Right kidney (tissue), 1 donor: ENCODE data around the gene DAPK1.
A peak's percentile ranks its signal among the peaks of the same experiment; 100 is the strongest.

ENCODE experiments used
- DNase-seq: peaks from one replicate; pipeline ENCODE4 v3.0.0-alpha.2; 2016

Gene DAPK1

DNA sequence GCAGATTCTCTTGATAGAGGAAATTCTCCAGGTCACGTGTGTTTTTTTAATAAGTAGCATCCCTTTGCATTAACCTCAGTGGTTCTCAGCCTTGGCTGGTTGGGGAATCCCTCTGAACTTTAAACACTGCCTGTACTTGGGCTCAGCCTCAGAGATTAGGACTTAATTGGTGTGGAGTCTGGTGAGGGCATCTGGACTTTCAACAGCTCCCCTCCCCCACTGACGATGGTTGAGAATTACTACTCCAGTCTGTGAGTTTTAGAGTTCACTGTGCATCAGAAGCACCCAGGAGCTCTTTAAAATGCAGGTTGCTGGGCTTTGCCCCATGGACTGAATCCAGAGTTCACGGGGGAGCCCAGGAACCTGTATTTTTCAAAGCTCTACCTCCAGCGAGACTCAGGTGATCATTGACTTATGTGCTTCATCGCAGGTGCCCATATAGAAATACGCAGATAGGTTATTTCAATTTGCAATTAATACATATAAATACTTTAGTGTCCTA, 71.4 kb downstream of the DAPK1 start:
- no peak for DNase-seq

DNA sequence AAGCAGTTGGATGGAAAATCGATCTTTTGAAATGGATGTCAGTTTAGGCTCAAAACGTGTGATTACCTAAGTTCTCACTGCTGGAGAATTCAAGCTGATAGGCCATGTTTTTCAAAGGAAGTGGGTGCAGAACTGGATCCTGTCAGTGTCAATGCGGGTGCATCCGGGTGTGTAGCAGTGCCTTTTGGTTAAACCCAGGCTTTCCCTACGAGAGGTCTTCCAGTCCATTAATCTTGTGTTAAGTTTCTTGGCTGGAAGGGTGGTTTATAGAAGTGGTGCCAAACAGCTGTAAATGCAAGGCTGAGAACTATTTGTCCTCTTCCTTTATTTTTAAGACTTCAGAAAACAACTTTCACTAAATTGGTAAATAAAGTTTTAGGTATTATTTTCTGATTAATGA, 71.9 kb downstream of the DAPK1 start:
- DNase-seq: no peak

DNA sequence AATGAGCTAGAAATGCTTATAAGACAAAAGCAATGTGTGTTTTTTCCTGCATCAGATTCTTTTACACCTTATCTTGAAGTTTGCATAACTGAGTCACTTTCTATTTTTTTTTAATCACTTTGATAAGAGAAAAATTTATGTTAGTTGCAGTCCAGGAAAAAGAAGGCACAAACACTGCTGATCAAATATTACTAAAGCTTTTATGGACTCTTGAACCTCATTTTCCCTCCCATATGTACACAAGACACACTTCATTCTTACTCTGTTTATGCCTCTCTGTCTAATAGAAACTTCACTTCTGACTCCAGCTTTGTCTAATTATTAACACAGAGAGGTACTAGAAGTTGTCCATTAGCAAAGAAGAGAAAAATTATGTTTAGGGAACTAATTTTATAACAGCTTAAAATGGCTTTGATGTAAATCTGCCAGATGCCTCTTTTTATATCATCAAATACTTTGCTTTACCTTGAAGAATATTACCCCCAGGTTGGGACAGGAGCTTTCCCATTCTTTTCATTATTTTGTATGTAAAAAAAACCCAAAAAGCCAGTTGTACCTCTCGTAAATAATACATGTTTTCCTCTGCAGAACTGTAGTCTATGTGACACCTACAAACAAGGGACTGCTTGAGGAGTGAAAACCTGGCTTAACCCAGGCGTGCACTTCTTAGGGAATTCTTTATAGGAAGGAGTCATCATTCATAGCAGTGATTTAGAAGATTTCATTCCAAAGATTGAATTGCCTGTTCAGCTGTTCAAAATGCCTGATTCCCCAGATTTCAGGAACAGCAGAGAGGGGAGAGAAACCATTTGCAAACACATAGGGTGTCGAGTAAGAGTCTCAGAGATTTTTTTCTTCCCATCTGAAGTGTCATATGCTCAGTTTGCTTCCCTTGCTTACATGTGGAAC, 72.6 kb downstream of the DAPK1 start:
- DNase-seq: peak; percentile 36

DNA sequence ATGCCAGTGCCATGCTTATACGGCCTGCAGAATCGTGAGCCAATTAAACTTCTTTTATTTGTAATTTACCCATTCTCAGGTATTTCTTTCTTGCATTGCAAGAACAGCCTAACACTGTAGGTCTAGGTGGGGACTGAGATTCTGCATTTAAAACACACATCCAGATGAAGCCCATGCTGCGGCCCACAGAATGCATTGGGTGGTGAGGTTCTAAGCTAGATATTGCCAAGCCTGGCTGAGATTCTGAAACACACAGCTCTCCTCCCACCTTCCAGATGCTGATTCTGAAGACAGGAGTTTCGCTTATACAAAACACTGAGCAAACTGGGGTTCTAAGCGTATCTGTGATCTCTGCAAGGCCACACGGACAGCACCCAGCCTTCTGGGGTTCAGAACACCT, 75.1 kb downstream of the DAPK1 start:
- no peak for DNase-seq

DNA sequence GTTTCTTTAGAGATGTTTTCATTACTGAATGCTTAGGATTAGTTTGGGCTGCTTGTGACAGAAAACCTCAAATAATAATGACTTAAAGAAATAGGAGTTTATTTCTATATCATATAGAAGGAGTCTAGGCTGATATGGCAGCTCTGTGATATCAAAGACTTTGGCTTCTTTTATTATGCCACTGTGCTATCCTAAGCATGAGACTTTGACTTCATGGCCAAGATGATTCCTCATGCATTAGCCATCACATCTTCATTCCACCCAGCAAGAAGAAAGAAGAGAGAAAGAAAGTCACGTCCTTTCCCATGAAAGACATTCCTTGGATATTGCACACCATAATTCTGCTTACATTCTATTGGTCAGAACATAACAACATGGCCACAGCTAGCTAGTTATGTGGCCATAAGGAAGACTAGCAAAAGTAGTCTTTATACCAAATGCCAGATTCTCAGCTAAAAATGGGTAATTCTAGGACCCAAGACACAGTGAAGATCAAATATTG, 76.2 kb downstream of the DAPK1 start:
- no peak for DNase-seq

DNA sequence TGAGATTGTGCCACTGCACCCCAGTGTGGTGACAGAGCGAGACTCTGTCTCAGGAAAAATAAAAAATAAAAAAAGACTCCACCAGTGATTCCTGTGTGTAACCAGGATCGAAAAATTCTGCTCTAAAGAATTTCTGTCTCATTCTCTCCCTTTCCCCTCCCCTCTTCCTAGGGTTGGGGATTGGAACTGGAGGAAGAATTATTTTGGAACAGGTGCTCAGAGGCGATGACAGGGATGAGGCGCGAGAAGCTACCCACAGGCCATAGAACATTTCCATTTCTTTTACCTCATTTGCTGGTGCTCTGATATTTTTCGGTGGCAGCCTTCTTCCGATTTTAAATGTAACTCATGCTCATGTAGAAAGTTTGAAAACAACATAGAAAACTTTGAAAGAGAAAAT, 80.1 kb downstream of the DAPK1 start:
- DNase-seq: no peak

DNA sequence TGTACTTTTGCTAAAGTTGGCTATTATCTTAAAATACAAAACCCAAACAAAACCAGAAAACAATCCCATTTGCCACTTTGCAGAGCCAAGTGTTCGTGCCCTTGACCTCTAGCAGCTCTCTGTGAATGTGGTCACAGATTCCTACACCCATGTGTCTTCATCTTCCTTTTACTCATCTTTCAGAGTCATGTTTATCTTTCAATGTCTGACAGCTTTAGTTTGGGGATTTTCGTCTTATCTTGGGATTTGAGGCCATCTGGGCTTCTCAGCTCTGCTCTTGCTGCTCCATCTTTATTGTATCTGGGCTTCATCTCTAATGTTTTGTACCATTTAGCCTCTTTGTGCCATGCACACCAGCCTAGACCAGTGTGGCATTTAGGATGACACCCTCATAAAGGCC, 81.0 kb downstream of the DAPK1 start:
- DNase-seq: no peak

DNA sequence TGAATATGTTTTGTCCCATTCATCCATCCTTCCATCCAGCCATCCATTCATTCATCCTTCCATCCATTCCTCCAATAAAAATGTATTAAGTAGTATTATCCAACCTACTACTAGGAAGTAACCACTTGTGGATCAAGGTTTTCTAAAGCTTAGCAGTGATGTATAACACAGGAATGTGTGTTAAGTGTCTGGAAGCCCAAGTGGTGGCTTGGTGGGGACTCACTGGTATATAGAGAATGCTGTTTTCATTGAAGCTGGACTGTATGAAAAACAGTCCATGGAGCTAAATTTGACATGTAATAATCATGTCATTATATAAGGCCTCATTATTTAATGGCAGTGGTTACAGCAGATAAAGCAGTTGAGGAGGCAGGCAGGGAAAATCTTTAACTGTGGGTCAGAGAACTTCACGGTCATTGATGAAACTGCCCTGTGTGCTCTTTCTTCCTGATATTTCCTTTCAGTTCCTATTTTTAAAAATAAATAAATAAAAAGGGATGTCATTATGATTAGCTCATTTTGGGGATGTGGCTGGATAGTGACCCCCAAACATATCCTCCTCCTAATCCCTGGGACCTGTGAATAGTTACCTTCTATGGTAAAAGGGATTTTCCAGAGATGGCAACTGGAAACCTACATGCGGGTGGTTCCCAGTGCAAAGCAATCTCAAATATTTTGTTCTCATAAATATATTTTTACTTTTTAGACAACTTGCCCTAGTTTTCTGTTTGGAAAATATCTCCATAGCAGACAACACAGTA, 82.3 kb downstream of the DAPK1 start:
- no peak for DNase-seq

DNA sequence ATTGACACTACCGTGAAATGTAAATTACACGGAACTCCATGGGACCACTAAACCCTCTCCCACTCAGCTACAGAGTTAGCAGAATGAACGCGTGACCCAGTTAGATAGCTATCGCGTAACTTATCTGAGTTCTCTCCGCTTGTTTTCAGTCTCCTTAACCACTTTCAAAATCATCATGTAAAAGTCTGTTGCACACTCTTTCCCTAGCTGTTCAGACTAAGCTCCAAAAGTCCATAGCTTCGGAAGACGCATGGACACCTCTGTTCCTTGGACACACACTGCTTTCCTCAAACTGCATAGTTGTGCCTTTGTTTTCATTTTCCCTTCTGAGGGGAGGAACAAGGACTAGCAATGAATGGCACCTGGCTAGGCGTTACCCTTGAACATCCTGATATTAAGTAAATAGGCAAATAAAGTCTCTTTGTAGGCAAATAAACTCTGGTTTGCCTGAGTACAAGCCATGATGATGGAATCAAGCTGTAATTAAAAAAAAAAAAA, 83.3 kb downstream of the DAPK1 start:
- no peak for DNase-seq

DNA sequence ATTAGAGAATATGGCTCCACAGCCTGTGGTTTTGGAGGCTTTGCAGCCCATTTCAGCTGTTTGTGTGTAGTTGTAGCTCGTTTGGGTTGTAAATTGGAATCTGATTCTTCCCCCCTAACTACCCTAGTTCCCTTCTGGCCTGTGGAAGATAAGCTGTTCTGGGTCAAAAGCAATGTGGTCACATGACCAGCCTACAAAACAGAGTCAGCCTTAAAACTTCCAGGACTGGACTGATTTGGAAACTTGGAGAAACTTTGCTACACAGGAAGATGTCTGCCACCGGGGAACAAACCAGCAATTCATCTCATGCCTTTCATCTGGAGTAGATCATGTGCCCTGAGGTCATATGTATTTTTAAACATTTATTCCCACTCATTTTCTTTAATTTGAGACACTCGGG, 83.8 kb downstream of the DAPK1 start:
- DNase-seq: no peak

DNA sequence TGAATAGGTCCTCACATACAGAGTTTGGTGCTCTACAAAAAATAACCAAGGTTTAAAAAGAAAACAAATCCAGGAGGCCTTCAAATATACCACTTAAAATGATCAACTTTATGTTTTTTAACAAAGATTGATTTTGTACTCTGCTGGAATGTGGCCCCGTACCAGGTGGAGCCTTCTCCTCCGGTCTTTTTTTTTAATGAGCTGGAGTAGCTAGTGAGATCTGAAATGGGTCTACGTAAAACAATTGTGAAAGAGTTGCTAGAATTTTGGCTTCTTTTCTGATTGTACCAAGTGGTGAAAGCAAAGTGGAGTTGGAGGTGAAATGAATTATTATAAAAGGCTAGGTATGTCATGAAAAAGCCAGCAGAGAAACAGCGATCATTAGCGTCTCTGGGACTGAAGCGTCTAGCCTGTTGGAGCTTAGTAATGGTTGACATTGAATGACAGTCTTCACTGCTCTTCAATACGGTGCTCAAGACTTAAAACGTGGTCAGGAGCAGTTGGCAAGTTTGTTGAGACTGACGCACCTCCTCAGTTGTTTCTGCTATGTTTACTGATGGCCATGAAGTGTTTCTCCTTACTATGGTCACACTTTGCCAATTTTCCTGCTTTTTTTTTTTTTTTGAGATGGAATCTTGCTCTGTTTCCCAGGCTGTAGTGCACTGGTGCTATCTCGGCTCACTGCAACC, 84.4 kb downstream of the DAPK1 start:
- no peak for DNase-seq

DNA sequence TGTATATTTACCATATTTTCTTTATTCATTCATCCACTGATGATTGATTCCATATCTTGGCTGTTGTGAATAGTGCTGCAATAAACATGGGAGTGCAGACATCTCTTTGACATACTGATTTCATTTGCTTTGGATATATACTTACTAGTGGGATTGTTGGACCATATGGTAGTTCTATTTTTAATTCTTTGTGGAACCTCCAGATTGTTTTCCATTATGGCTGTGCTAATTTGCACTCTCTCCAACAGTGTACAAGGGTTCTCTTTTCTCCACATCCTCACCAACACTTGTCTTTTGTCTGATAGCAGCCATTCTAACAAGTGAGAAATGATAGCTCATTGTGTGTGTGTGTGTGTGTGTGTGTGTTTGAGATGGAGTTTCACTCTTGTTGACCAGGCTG, 86.7 kb downstream of the DAPK1 start:
- DNase-seq: no peak

DNA sequence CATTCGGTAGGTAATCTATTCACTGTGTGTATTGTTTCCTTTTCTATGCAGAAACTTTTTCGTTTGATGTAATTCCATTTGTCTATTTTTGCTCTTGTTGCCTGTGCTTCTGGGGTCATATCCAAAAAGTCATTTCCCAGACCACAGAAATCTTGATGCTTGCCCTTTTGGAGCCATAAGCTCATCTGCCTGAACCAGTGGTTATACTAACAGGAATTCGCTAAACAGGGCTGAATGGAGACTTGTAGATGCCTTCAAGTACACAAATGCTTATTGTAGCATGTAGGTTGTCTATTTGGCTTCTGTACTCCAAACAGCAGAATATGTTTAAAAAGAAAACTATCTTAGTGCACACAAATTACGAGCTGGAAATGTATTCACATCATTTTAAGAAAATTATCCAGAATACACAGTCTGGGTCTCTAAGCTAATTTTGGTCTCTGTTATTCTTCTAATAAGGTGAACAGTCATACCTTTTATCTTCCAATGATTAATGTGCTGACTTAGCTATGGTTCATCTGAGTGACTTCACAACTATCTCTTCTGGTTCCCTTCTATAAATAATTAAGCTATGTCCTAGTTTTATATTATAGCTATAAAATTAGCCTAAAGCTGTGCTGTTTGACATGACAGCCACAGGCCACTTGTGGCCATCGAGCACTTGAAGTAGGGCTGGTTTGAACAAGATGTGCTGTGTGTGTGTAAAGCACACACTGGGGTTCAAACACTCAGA, 87.6 kb downstream of the DAPK1 start:
- DNase-seq: no peak

DNA sequence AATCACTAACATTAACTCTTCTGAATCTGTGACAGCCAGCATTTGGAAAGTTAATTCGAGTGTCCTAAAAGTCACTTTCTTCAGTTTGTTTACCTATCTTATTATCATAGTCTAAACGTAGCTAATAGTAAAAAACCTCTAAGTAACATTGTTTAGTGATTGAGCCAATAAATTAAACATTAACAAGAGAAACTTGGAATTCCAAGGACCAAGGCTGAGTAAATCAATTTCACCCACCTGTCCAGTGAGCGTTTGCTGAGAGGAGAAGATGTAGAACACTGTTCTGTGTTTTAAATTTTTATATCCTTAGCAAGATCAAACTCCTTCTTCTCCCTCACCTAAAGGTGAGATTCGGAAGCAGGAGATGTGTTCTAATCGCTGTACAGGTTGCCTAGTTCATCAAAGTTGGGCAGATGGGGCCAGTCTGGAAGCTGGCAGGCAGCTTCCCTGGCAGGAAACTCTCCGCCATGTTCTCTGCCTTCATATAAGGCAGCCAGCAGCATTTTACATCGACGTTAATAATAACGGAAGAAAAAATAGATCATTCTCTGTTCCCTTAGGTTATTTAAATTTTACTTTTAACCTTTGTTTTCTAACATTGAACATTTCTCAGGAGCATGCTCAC, 89.2 kb downstream of the DAPK1 start:
- DNase-seq: no peak

DNA sequence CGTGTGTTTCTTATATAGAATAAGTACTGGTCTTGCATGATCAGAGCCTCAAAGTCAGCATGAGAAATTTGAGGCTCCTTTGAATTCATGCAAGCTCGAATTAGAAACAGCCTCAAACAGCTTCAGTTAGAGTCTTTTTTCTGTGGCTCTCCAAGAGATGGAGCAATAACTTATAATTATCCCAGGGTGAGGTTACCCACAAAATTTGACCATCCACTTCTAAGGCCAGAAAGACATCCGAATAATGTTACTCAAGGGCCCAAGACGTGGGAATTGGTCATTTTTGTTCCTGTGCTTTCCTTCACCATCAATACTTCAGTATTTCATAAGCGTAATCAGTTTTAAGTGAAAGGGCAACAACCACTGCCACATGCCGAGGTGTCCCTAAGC, 89.7 kb downstream of the DAPK1 start:
- no peak for DNase-seq

DNA sequence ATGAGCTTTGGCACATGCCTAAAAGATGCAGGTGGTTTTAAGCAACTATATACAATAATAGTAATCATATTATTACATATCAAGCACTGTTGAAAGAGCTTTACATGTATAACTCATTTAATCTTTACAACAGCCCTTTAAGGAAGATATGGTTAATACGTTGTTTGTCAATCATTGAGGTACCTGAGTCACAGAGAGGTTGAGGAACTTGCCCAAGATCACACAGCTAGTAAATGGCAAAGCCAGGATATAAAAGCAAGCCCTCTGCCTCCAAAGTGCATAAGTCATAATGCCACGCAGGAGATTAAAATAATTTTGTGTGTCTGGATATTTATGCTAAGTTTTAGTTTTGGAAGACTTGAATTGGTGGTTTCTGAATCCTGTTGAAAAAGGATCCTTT, 90.2 kb downstream of the DAPK1 start:
- no peak for DNase-seq

DNA sequence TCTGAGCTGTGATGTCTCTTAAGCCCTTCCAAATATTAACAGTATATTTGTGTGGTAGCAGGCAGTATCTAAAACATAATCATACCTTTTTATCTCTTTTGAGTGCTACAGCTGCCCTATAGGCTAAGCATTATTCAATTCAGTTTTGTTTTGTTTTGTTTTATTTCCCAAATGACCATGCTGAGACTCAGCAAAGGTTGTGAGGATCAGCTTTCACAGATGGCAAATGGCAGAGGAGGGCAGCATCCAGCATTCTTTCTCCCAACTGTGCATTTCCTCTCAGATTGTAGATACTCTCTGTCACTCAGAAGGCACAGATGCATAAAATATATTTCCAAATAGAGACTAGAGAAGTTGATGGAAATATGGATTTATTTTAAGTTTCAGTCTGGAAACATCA, 90.7 kb downstream of the DAPK1 start:
- DNase-seq: no peak

DNA sequence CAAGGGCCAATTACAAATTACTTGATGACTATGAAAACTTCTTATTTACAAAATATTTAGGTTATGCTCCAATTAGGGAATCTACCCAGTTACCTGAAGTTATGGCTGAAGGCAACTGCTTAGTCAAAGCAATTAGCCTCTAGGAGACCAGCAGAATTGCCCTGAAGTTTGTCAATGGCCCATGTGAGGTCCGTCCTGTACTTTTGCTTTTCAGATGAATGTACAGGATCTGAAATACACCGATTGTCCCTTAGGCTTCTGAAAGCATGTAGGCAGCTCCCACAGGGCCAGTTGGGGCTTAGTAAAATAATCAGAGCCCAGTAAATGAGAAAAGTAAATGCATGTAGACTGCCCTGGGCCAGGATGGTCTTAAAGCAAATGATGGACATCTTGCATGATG, 93.3 kb downstream of the DAPK1 start:
- no peak for DNase-seq

DNA sequence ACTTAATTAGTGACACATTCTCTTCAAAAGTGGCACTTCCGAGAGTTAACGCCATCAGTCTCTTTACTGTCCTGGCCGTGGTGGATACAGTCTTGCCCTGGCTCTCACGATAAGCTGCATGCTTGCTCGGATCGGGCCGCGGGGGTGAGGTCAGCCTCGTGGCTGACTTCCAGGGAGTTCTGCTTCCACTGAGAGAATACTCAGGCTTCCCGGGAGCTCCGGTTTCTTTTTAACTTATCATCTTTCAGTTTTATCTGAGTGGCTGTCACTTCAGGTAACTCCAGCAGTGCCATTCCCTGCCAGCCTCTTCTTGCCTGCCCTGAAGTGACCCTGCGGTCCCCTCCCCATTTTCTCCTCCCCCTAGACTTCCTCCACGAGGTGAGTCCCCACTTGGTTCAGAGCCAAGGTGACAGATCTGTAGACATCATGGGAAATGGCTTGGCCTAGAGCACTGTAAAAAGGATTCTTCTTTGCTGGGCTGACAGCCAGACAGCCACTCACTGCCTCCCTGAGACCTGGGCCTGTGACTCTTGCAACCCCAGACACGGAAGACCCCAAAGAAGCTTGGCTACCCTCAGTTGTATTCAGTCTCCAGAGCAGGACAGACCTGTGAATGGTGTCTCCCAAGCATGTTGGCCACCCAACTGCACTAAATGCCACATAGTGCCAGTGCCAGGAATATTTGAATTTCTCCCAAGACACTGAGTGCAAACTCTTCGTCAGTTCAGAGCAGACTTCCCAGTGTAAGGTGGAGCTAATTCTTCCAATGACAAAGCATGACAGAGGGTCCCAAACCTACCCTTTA, 95.1 kb downstream of the DAPK1 start:
- peak; percentile 35 for DNase-seq

DNA sequence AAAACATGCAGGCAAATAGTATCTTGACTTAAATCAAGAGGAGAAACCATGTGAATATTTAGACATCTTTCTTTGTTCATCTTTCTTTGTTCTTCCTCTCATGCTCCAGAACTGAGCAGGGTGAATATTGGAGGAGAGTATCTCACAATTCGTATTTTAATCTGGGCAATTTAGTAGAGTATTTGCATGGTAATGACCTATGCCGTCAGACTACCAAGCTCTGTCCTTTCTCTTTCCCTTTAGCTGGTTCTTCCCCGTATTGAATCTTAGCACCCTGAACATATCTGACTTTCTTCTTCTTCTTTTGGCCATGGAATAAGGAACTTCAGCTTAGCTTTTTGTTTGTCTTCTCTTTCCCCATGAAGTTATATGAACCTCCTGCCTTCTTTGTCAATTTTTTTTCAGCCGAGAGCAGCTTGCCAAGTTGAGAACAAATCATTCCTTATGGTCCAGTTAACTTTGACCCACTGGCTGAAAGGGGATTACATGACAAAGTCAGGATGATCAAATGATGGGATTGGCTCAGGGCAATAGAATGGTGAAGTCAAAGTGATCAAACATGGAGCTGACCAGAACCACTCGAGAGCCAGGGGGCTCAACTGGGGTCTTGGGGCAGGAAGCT, 95.8 kb downstream of the DAPK1 start:
- no peak for DNase-seq
